ENCODE data around the gene TSPAN9. TPM values are rescaled to one million over a fixed set of nuclear protein-coding genes. Genes with fewer than 3 reads are reported as not detected.

The TSPAN9 gene
- total and polyA plus RNA-seq, 9 of the 15 experiments (the other 6 are each of a cell fraction or from before 2014, with no cell fraction given): 0.23 to 2.1 (median 0.60) TPM; not detected in 2

GRCh38 chr12:3225154-3225795 lies 148.1 kb downstream of the TSPAN9 start:
- CTCF ChIA-PET (ENCODE audit: low intra/inter-chr PET ratio): no interaction called here
- H3K4me1 ChIP-seq (replicated peaks in 1 of 2; ENCODE audit: control insufficient read depth in 2 of 2, insufficient read depth in 2 of 2, low read length in 2 of 2): no peaks in the 10 kb centered on the region
- TF ChIP-seq HDAC6 (IDR thresholded peaks at IDR 0.05; ENCODE audit: low read depth, low read length) (no peak), NCOA4 (IDR thresholded peaks at IDR 0.05; ENCODE audit: partially characterized antibody) (no peak), ZNF778 (CRISPR knock-in tag; IDR thresholded peaks at IDR 0.05) (no peak), ARID2 (IDR thresholded peaks at IDR 0.05) (no peak)
- TF ChIP-seq, protein P1, sequence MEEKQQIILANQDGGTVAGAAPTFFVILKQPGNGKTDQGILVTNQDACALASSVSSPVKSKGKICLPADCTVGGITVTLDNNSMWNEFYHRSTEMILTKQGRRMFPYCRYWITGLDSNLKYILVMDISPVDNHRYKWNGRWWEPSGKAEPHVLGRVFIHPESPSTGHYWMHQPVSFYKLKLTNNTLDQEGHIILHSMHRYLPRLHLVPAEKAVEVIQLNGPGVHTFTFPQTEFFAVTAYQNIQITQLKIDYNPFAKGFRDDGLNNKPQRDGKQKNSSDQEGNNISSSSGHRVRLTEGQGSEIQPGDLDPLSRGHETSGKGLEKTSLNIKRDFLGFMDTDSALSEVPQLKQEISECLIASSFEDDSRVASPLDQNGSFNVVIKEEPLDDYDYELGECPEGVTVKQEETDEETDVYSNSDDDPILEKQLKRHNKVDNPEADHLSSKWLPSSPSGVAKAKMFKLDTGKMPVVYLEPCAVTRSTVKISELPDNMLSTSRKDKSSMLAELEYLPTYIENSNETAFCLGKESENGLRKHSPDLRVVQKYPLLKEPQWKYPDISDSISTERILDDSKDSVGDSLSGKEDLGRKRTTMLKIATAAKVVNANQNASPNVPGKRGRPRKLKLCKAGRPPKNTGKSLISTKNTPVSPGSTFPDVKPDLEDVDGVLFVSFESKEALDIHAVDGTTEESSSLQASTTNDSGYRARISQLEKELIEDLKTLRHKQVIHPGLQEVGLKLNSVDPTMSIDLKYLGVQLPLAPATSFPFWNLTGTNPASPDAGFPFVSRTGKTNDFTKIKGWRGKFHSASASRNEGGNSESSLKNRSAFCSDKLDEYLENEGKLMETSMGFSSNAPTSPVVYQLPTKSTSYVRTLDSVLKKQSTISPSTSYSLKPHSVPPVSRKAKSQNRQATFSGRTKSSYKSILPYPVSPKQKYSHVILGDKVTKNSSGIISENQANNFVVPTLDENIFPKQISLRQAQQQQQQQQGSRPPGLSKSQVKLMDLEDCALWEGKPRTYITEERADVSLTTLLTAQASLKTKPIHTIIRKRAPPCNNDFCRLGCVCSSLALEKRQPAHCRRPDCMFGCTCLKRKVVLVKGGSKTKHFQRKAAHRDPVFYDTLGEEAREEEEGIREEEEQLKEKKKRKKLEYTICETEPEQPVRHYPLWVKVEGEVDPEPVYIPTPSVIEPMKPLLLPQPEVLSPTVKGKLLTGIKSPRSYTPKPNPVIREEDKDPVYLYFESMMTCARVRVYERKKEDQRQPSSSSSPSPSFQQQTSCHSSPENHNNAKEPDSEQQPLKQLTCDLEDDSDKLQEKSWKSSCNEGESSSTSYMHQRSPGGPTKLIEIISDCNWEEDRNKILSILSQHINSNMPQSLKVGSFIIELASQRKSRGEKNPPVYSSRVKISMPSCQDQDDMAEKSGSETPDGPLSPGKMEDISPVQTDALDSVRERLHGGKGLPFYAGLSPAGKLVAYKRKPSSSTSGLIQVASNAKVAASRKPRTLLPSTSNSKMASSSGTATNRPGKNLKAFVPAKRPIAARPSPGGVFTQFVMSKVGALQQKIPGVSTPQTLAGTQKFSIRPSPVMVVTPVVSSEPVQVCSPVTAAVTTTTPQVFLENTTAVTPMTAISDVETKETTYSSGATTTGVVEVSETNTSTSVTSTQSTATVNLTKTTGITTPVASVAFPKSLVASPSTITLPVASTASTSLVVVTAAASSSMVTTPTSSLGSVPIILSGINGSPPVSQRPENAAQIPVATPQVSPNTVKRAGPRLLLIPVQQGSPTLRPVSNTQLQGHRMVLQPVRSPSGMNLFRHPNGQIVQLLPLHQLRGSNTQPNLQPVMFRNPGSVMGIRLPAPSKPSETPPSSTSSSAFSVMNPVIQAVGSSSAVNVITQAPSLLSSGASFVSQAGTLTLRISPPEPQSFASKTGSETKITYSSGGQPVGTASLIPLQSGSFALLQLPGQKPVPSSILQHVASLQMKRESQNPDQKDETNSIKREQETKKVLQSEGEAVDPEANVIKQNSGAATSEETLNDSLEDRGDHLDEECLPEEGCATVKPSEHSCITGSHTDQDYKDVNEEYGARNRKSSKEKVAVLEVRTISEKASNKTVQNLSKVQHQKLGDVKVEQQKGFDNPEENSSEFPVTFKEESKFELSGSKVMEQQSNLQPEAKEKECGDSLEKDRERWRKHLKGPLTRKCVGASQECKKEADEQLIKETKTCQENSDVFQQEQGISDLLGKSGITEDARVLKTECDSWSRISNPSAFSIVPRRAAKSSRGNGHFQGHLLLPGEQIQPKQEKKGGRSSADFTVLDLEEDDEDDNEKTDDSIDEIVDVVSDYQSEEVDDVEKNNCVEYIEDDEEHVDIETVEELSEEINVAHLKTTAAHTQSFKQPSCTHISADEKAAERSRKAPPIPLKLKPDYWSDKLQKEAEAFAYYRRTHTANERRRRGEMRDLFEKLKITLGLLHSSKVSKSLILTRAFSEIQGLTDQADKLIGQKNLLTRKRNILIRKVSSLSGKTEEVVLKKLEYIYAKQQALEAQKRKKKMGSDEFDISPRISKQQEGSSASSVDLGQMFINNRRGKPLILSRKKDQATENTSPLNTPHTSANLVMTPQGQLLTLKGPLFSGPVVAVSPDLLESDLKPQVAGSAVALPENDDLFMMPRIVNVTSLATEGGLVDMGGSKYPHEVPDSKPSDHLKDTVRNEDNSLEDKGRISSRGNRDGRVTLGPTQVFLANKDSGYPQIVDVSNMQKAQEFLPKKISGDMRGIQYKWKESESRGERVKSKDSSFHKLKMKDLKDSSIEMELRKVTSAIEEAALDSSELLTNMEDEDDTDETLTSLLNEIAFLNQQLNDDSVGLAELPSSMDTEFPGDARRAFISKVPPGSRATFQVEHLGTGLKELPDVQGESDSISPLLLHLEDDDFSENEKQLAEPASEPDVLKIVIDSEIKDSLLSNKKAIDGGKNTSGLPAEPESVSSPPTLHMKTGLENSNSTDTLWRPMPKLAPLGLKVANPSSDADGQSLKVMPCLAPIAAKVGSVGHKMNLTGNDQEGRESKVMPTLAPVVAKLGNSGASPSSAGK (IDR thresholded peaks at IDR 0.05): no peak
- TF ChIP-seq, protein P2, sequence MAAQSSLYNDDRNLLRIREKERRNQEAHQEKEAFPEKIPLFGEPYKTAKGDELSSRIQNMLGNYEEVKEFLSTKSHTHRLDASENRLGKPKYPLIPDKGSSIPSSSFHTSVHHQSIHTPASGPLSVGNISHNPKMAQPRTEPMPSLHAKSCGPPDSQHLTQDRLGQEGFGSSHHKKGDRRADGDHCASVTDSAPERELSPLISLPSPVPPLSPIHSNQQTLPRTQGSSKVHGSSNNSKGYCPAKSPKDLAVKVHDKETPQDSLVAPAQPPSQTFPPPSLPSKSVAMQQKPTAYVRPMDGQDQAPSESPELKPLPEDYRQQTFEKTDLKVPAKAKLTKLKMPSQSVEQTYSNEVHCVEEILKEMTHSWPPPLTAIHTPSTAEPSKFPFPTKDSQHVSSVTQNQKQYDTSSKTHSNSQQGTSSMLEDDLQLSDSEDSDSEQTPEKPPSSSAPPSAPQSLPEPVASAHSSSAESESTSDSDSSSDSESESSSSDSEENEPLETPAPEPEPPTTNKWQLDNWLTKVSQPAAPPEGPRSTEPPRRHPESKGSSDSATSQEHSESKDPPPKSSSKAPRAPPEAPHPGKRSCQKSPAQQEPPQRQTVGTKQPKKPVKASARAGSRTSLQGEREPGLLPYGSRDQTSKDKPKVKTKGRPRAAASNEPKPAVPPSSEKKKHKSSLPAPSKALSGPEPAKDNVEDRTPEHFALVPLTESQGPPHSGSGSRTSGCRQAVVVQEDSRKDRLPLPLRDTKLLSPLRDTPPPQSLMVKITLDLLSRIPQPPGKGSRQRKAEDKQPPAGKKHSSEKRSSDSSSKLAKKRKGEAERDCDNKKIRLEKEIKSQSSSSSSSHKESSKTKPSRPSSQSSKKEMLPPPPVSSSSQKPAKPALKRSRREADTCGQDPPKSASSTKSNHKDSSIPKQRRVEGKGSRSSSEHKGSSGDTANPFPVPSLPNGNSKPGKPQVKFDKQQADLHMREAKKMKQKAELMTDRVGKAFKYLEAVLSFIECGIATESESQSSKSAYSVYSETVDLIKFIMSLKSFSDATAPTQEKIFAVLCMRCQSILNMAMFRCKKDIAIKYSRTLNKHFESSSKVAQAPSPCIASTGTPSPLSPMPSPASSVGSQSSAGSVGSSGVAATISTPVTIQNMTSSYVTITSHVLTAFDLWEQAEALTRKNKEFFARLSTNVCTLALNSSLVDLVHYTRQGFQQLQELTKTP (IDR thresholded peaks at IDR 0.05; ENCODE audit: low read depth in 1 of 2, partially characterized antibody in 2 of 2): no peak

More at GRCh38 chr12:3225154-3225795, 148.1 kb downstream of the TSPAN9 start:
- Histone ChIP-seq H3K4me3 (no peak overlapping the region), H3K27ac (ENCODE audit: extremely low read depth, low read depth, low read length) (no peak overlapping the region), H3K4me2 (ENCODE audit: insufficient read depth, low read length) (no peak overlapping the region), H3K36me3 (ENCODE audit: control insufficient read depth, insufficient read depth, low read length) (no peaks in the 10 kb centered on the region), H3K9me3 (replicated peaks; ENCODE audit: control insufficient read depth, insufficient read depth, low read depth, low read length) (no peaks in the 10 kb centered on the region), H2AFZ (ENCODE audit: low read depth, low read length) (no peak overlapping the region), H3K9ac (ENCODE audit: insufficient read depth in 1 of 2, low read depth in 2 of 2, low read length in 2 of 2) (no peak overlapping the region), H4K20me1 (replicated peaks; ENCODE audit: control insufficient read depth, insufficient read depth, low read length) (peaks cover 3% of the 10 kb centered on the region; the same call in 1 of the 2 replicates), H3K27me3 (ENCODE audit: control insufficient read depth in 2 of 2, insufficient read depth in 2 of 2, low read length in 2 of 2) (peaks cover 5 to 49% of the 10 kb centered on the region in 2 experiments; a peak in 4 of 5 replicates), H3K79me2 (ENCODE audit: control insufficient read depth, insufficient read depth, low read length) (no peaks in the 10 kb centered on the region), H3K9me1 (ENCODE audit: control insufficient read depth, insufficient read depth, low read length) (no peaks in the 10 kb centered on the region)
- in situ Hi-C loops (cut with MboI): no loop called here
- no TSS peak for BruUV-seq (replicated peaks)
- intact Hi-C loops (cut with micrococcal nuclease): no loop called here
- no peak for FAIRE-seq
- ATAC-seq: no peak
- POLR2A ChIA-PET: interaction anchor here (0.5 to 1.9 kb wide), 2 partner anchors 9 to 1012 kb away, joined by 3 to 6 read pairs; no protein-coding TSS in a partner anchor
- 3% methylated on average over 17 of the region's 20 CpGs for WGBS (ENCODE audit: insufficient coverage, low coverage, missing lambda C conversion rate)
- DNase-seq (ENCODE audit: extremely low read depth in 1 of 4, low spot score in 3 of 4): no peak

Data from K562 (cell line).